NB4 (cell line): ENCODE data around the gene AFMID.

Experiments used
- MYC ChIP-seq: IDR thresholded peaks from 2 replicates; pipeline ENCODE4 v1.6.1; 2011; ENCODE audit warnings: low read depth, low read length
- POLR2A ChIP-seq: IDR thresholded peaks from 2 replicates; pipeline ENCODE4 v1.6.1; 2011; ENCODE audit warnings: mild to moderate bottlenecking; ENCODE audit not compliant: insufficient read length; ENCODE audit errors: extremely low read depth
- TF ChIP-seq, protein P1 (sequence below): IDR thresholded peaks from one replicate; pipeline ENCODE4 v1.5.1; 2012; ENCODE audit warnings: low read depth, low read length
- TF ChIP-seq, protein P2 (sequence below): IDR thresholded peaks from 2 replicates; pipeline ENCODE4 v1.6.1; 2011; ENCODE audit warnings: low read depth, low read length

DNA sequence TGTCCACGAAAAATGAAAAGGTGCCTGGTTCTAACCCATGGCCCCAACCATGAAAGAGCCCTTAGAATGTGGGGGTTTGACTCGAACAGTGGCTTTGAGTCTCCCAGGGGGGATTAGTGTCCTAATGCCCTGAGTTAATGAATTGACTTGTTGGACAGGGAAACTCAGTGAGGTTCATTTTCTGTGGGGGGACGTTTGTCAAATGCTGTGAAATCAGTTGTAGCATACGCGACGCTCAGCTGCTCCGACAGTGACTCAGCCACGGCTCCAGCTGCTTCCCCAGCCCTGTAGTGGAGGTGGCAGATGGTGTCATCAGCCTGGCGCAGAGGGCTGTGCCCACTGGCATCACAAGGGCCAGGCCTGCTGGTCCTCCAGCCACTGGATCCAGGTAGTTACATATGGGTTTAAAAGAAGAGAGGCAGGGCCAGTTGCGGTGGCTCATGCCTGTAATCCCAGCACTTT lies 40.3 kb downstream of the AFMID start:
- TF ChIP-seq, protein P1, sequence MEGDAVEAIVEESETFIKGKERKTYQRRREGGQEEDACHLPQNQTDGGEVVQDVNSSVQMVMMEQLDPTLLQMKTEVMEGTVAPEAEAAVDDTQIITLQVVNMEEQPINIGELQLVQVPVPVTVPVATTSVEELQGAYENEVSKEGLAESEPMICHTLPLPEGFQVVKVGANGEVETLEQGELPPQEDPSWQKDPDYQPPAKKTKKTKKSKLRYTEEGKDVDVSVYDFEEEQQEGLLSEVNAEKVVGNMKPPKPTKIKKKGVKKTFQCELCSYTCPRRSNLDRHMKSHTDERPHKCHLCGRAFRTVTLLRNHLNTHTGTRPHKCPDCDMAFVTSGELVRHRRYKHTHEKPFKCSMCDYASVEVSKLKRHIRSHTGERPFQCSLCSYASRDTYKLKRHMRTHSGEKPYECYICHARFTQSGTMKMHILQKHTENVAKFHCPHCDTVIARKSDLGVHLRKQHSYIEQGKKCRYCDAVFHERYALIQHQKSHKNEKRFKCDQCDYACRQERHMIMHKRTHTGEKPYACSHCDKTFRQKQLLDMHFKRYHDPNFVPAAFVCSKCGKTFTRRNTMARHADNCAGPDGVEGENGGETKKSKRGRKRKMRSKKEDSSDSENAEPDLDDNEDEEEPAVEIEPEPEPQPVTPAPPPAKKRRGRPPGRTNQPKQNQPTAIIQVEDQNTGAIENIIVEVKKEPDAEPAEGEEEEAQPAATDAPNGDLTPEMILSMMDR, result no peak
- TF ChIP-seq POLR2A, result no peak
- TF ChIP-seq, protein P2, sequence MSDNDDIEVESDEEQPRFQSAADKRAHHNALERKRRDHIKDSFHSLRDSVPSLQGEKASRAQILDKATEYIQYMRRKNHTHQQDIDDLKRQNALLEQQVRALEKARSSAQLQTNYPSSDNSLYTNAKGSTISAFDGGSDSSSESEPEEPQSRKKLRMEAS, result no peak
- TF ChIP-seq MYC, result no peak
